GM18867 (cell line): ENCODE measurements around the gene AP5S1.
A peak's percentile ranks its signal among the peaks of the same experiment; 100 is the strongest.
"Not testable (repeated sequence)": the region's sequence is repeated elsewhere in the genome, so short reads cannot be mapped to it uniquely, and the experiment has no call there.

ENCODE experiments used
- ATAC-seq: cut with Tn5 transposase; IDR thresholded peaks from one replicate; pipeline ENCODE4 v1.9.1; 2021; ENCODE audit warnings: mild to moderate bottlenecking, moderate library complexity; ENCODE audit not compliant: unreplicated experiment

AP5S1 gene

DNA sequence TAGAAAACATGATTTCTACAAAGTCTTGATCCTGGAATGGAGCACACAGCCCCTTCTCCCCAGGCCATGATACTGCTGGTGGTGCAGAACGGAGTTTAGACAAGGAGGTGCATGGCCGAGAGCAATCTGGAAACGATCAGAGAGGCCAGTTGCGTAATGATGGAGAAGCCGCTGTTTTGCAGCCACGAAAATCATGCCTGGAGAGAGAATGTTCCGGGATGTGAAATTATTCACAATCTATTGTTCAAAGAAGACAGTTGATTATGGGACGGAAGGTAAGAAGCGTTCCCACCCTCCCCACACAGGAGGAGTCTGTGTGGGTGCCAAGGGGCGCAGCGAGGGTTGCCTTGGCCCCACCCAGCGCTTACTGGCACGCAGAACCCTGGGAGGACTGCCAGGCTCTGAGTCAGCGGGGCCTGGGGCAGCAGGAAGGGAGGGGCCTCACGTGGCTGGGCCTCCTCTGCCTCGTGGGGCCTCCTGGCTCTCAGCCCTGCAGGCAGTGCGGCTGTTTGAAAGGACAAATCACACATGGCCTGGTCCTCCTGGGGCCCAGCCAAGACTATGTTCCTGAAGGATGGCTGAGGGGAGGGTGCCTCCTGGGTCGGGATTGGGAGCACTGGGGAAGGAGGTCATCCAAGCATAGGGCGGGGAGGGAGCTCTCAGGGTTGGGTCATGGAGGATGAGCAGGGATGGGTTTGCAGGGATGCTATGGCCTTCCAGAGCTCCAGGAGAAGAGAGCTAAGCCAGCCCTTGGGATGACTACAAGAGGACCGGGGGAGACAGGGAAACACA is 8.7 kb upstream of the AP5S1 start:
- no peak for ATAC-seq

DNA sequence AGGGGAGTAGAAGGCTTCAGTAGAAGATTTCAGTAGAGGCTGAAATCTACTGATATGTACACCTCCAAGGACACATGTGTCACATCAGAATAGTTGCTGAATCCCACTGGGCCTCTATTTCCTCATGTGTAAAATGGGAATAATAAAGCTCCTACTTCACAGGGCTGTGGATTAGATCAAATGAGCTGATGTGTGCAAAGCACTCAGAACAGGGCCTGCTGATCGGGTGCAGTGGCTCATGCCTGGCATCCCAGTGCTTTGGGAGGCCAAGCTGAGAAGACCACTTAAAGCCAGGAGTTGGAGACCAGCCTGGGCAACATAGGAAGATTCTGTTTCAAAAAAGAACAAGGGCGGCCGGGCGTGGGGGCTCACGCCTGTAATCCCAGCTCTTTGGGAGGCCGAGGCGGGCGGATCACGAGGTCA is 8.1 kb upstream of the AP5S1 start:
- no peak for ATAC-seq

DNA sequence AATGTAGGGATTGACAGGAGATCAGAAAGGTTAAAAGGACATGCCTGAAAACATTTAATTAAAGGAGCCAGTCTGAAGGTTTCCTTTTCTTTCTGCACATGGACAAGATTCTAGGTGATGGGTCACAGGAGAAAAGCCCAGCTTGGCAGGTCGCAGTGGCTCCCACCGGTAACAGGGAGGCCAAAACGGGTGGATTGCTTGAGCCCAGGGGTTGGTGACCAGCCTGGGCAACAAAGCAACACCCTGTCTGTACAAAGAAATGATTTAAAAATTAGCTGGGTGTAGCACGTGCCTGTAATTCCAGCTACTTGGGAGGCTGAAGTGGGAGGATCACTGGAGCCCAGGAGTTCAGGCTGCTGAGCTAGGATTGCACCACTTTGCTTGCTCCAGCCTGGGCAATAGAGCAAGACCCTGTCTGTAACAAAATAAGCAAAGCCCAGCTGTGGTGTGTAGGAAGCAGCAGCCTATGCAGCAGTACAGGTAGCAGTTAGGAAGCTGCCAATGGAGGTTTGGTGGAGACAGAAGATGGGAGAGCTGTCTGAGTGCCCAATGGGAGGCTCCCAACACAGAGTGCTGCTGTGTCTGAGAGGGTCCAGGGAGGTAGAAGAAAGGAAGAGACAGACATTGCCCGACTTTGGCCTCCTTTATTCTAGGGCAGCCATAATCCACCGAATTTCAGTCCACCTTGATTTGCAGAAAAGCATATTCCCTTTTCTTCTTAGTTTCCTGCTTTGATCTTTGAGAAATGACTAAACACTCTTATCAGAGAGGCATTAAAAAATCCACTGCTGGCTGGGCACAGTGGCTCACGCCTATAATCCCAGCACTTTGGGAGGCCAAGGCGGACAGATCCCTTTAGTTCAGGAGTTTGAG is 7.1 kb upstream of the AP5S1 start:
- ATAC-seq = no peak

DNA sequence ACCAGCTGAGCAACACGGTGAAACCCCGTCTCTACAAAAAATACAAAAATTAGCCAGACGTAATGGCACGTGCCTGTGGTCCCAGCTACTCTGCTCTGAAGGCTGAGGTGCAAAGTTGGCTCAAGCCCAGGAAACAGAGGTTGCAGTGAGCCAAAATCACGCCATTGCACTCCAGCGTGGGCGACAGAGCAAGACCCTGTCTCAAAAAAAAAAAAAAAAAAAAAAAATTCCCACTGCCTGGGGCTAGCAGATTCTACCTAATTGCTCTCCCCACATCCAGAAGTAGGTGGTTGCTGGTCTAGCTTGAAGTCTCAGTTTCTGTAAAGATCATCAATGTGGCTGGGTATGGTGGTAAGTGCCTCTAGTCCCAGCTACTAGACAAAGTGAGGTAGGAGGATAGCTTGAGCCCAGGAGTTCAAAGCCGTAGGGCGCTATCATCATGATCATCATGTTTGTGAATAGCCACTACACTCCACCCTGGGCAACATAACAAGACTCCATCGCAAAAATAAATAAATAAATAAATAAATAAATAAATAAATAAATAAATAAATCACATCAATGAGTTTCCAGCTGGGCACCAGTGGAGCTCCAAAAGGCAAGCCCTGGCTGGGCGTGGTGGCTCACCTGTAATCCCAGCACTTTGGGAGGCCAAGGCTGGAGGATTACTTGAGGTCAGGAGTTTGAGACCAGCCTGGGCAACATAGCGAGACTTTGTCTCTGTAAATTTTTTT is 6.3 kb upstream of the AP5S1 start:
- ATAC-seq = no peak

DNA sequence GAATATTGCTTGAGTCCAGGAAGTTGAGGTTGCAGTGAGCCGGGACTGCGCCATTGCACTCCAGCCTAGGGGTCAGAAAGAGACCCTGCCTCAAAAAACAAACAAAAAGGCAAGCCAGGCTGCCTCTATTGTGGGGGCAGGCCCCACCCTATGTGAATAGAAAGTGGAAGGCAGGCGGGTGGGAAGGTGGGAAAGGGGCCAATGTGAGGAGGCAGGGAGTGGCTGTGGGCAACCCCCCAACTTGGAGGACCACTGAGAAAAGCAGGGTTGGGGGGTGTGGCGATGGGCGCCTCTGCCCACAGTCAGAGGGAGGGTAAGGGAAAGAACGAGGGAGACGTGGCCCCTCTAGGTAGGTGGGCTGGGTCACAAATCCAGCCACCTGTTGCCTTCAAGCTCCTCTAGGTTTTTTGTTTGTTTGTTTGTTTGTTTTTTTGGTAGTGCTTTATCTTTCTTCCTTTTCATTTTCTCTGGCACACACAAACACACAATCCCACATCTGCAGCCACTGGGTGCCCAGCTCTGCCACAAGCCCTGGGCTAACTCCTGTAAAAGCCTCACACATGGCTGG is 5.3 kb upstream of the AP5S1 start:
- ATAC-seq = no peak

DNA sequence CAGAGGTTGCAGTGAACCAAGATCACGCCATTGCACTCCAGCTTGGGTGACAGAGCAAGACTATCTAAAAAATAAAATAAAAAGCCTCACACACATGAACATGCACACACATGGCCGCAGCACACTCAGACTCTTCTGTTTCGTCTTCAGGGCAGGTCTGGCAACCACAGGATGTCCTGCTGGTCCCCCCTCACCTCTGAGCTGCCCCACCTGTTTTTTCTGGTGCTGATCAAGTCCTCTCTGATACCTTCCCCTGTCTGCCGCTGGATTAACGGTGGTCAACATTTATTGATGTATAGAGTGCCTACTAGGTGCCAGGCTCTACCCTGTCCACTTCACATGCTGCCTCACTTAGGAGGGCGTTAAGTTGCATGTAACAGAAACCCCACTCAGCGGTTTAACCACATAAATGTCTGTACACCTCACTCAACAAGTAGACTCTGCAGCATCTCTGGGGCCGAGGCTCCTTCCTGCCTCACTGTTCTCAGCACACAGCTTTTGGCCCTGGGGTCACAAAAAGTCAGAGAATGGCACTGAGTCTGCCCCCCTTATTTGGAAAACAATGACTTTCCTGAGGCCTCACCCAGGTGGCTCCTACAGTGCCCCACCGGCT is 4.5 kb upstream of the AP5S1 start:
- no peak for ATAC-seq

DNA sequence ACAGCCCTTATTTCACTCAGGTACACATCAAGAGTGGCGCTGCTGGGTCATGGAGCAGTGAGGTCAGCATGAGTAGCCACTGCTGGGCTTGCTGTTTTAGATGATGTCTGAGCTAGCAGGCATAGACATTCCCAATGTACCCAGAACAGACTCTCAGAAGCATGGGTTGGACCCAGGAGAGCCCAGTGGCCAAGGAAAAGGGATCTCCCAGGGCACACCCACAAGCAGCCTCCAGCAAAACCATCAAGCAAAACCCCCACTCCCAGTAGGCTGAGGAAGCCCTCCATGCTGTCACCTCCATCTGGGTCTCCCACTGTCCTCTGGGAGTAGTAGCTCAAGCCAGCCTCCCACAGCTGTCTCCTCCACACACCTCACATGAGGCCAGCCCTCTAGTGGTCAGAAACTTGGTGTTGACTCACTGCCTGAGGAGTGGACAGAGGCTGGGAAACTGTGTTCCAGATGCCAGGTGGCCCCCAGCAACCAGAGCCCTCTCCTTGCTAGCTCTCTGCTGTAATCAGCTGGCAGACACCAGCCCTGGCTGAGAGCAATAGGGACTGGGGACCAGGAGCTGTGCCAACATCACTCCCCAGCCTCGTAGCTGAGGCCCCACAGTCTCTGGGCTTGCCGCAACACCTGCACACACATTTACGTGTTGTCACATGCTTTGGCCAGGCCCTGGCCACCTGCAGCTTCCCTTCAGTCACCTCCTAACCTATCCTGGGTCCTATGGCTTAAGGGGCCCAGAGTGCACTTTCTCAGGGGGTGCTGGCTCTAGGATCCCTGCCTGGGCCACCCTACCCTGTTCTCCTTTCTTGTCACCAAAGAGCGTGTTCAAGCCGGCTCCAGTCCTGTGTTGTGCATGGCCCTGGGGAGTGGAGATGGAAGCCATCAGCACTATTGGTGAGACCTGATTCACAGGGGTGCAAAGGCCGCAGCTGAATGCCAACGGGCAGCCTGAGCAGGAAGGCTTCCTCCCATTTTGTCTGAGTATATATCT is 1.9 kb upstream of the AP5S1 start:
- ATAC-seq = no peak

DNA sequence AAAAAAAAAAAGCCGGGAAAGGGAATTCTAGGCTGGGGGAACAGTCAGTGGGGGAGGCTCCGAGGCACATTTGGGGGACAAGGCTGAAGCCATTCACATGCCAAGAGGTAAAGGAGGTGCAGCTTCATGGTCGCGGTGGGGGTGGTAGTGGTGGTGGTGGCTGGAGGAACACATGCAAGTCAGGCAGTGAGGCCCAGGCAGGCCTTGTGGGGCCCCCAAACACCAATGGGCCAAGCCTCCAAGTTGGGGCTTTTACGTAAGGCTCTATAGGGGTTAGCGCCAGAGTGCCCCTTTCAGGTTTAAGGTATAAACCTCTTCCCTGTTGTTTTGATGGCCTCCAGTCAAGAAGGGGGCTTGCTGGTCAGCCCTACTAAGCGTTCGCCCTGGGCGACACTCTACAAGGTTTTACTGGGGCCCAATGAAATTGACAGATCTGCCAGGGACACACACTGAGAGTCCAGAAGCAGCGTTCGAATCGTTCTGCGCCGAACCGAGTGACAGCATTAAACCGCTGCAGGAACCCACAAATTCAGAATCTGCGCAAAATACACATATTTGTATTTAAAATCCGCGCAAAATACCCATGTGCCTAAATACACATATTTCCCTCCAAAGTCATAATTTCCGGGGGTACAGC is 818 bp upstream of the AP5S1 start:
- no peak for ATAC-seq

DNA sequence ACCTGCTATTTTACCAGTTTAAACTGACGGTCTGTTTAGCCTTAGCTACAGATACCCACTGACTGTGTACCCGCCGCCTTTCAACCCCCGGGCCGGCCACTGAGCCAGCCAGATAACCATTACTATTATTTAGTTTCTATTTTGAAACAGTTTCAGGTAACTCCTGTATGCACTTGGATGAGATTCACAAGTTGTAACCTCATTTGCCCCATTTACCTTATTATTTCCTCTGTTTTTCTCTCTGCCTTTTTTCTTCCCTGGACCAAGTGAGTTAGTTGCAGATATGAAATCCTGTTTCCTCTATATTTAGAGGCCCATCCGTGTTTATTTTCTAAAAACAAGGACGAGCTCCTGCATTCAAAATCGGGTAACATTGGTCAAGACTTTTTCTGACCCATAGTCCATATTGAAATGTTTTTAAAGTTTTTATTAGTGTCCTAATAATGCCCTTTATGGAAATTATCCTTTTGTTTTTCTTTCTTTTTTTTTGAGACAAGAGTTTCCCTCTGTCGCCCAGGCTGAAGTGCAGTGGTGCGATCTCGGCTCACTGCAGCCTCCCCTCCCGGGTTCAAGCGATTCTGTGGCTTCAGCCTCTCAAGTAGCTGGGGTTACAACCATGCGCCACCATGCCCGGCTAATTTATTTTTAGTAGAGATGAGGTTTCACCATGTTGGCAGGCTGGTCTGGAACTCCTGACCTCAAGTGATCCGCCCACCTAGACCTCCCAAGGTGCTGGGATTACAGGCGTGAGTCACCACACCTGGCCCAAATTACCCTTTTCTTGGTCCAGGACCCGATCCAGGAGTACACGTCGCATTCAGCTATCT is 767 bp downstream of the AP5S1 start:
- ATAC-seq = peak; percentile 6

DNA sequence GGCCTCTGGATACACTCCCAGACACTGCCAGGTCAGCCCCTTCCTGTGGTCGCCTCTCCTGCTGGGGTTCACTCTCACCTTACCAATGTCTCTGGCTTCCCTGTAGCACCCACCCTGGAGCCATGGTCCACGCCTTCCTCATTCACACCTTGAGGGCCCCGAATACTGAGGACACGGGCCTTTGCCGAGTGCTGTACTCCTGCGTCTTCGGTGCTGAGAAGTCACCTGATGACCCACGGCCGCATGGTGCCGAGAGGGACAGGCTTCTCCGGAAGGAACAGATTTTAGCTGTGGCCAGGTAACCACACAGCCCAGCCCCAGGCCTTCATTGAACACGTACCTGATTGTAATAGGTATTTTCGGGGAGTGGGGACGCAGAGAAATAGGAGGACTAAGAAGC is 1.6 kb downstream of the AP5S1 start:
- no peak for ATAC-seq

DNA sequence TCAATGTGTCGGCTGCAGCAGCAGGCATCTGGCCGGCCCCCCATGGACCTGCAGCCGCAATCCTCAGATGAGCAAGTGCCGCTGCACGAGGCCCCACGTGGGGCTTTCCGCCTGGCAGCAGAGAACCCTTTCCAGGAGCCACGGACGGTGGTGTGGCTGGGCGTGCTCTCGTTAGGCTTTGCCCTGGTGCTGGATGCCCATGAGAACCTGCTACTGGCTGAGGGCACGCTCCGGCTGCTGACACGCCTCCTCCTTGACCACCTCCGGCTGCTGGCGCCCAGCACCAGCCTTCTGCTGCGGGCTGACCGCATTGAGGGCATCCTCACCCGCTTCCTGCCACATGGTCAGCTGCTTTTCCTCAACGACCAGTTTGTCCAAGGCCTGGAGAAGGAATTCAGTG is 3.5 kb downstream of the AP5S1 start:
- ATAC-seq = no peak

DNA sequence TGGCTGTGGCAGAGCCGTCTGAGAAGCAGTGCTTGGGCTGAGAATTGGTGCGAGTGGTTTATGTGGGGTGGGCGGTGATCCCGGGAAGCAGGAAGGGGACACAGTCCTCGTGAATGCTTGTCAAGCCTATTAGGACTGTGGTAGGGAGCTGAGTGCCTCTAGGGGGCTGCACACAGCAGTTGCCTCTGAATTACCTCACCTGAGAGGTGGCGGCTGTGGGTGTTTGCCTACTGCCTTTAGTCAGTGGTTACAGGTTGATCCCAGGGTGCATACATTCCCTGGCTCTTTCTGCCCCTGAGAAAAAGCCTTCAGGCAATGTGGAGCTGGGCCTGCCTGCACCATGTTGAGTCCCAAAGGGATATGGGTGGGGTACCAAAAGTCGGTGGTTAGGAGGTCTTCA is 5.2 kb downstream of the AP5S1 start:
- no peak for ATAC-seq

DNA sequence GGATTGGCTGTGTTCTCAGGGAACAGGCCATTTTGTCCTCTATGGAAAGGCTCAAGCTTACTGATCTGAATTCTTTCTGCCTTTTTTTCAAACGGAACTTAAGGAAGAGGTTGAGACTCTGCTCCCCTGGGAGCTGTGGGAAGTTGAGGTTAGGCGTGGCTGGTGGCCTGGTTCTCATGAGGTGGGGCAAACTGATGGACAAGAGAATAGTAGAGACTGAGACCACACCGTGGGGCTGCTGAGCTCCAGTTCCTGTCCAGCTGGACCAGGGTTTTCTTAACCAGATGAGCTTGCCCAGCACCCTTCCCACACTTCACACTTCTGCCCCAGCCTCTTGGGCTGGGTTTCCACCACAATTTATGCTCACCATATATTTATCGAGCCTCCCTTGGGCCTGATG is 6.1 kb downstream of the AP5S1 start:
- ATAC-seq = no peak

DNA sequence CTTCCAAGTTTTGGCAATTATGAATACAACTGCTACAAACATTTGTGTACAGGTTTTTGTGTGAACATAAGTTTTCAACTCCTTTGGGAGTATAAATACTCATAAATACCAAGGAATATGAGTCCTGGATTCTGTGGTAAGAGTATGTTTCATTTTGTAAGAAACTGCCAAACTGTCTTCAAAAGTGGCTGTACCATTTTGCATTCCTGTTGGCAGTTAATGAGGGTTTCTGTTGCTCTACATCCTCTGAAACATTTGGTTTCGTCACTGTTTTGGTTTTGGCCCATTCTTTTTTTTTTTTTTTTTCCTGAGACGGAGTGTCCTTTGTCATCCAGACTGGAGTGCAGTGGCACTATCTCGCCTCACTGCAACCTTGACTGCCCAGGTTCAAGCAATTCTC is 8.5 kb downstream of the AP5S1 start:
- no peak for ATAC-seq

DNA sequence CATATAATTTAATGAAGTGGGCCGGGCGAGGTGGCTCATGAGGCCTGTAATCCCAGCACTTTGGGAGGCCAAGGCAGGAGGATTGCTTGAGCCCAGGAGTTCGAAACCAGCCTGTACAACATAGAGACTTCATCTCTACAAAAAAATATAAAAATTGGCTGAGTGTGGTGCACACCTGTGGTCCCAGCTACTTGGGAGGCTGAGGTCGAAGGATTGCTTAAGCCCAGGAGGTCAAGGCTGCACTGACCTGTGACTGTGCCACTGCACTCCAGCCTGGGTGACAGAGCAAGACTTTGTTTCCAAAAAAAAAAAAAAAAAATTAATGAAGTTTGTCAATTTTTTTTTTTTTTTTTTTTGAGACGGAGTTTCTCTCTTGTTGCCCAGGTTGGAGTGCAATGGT is 9.5 kb downstream of the AP5S1 start:
- ATAC-seq = not testable (repeated sequence)

DNA sequence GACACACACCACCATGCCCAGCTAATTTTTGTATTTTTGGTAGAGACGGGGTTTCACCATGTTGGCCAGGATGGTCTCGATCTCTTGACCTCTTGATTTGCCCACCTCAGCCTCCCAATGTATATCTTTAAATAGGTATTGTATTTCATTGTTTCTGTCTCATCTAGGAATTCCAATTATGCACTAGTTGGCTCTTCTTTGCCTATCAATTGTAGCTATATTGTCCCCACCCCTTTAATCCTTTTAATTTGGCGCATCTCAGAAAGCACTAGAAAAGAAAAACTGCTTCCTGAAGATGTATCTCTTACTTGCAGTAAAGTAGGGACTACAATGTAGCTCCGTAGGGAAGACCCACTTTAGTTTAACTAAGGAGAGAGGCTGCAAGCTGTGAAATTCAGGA is 15.8 kb downstream of the AP5S1 start:
- ATAC-seq = no peak

DNA sequence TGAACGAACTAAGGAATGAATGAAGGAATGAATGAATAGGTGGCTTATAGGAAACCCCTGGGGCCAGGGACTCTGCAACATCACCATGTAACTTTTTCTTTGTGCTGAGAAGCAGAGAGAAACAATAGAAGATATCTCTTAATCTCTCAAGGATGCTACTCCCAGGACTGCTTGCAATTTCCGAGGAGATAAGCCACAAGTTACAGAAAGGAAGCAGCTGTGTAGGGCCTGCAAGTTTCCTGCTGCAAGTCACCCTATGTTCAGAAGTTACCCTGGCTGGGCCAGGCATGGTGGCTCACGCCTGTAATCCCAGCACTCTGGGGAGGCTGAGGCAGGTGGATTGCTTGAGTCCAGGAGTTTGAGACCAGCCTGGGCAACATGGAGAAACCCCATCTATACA is 19.0 kb downstream of the AP5S1 start:
- ATAC-seq = no peak

DNA sequence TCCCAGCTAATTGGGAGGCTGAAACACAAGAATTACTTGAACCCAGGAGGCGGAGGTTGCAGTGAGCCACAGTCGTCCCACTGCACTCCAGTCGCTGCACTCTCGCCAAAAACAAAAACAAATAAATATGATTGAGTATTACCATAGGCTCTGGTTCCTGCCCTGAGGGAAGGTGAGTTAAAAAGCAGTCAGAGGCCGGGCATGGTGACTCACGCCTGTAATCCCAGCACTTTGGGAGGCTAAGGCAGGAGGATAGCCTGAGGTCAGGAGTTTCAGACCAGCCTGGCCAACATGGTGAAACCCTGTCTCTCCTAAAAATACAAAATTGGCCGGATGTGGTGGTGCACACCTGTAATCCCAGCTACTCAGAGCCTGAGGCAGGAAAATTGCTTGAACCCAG is 19.9 kb downstream of the AP5S1 start:
- not testable (repeated sequence) for ATAC-seq
